Spleen (tissue), 7 donors: ENCODE data around the gene DCST2.

Experiments used
- CTCF ChIP-seq, 11 experiments: fragments of 200-600 bp in 7 of 11; fragments of 450-650 bp in 4 of 11; sonication (generic) in 4 of 11; IDR thresholded peaks in 8 of 11; conservative IDR thresholded peaks in 3 of 11; 1 replicate in 7 of 11; 2 replicates in 4 of 11; pipeline versions ENCODE4 v1.4.0 to v1.8.0; 2016 to 2021; ENCODE audit warnings: antibody characterized with exemption in 11 of 11, inconsistent platforms in 4 of 11, mild to moderate bottlenecking in 1 of 11
- POLR2A ChIP-seq, 3 donors: fragments of 450-650 bp; IDR thresholded peaks; one replicate each; pipeline ENCODE4 v1.5.1; 2017; ENCODE audit warnings: antibody characterized with exemption in 3 of 3, mild to moderate bottlenecking in 1 of 3
- POLR2AphosphoS5 ChIP-seq, 3 donors: sonication (generic); formaldehyde crosslinking; IDR thresholded peaks; one replicate each; pipeline ENCODE4 v1.5.1; 2017; ENCODE audit warnings: antibody characterized with exemption in 3 of 3
- donor health status: DM: no; HTN: no; CAD: no; lungs with moderate emphysema.
- donor health status: DM: no; HTN: no; CAD: no.
- donor health status: DM: no; HTN: no; CAD: no.

GRCh38 chr1:154972213-154972516 lies 61.4 kb downstream of the DCST2 start:
- no peak for TF ChIP-seq CTCF (IDR thresholded peaks at IDR 0.05 in 8 of 11, conservative IDR thresholded peaks at IDR 0.05 in 3 of 11)
- TF ChIP-seq POLR2A (IDR thresholded peaks at IDR 0.05): no peak
- TF ChIP-seq POLR2AphosphoS5 (IDR thresholded peaks at IDR 0.05): no peak
